Measurements from ENCODE around the gene HS3ST5.
A peak's percentile ranks its signal among the peaks of the same experiment; 100 is the strongest.
"Not testable (repeated sequence)": the region's sequence is repeated elsewhere in the genome, so short reads cannot be mapped to it uniquely, and the experiment has no call there.

HS3ST5 gene

DNA sequence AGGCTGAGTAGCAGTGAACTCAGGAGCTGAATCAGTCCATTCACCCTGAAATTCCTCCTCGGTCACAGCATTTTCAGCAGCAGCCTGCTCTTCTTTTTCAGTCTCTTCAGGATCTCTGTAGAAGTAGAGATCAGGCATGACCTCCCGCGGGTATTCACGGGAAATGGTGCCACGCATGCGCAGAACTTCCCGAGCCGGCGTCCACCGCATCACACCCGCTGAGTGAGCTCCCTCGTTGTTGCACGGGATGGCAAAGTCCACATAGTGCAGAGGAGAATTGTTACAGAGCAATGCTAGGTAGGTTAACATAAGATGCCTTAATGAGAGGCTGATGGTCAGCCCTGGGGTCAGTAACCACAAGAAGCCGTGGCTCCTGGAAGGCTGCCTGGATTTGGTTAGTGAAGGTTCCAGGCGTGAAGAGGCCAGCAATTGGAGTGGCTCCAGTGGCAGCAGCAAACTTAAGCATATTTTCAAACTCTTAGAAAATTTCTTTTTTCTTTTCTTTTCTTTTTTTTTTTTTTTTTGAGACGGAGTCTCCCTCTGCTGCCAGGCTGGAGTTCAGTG is 258.4 kb downstream of the HS3ST5 start:
- no peak for DNase-seq

- no peak for DNase-seq
These were observed 259.6 kb downstream of the HS3ST5 start for GRCh38 chr6:114083251-114083650.

- no peak for DNase-seq
These were observed 261.1 kb downstream of the HS3ST5 start for GRCh38 chr6:114081730-114082129.

- DNase-seq: no peak
These were observed 261.8 kb downstream of the HS3ST5 start for GRCh38 chr6:114080891-114081510.

- not testable (repeated sequence) for DNase-seq
These were observed 262.4 kb downstream of the HS3ST5 start for GRCh38 chr6:114080410-114080809.

- DNase-seq: no peak
These were observed 267.0 kb downstream of the HS3ST5 start for GRCh38 chr6:114075777-114076176.

DNA sequence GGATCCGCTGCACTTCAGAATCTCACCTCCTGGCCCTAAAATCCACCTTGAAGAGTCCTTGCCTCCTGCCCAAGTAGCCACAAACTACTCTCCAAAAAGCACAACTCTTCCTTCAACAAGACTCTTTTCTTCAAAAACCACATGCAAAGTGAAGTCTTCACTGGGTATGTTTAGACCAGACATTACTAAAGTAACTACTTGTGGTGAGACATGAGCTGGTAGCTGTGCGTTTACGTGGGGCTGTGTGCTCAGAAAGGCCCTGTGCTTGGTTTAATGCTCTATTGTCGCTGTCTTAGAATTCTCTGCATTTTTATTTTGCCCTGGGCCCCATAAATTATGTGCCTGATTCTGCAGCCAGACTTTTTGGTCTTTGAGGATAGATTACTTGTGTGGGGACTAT is 267.5 kb downstream of the HS3ST5 start:
- no peak for DNase-seq

DNA sequence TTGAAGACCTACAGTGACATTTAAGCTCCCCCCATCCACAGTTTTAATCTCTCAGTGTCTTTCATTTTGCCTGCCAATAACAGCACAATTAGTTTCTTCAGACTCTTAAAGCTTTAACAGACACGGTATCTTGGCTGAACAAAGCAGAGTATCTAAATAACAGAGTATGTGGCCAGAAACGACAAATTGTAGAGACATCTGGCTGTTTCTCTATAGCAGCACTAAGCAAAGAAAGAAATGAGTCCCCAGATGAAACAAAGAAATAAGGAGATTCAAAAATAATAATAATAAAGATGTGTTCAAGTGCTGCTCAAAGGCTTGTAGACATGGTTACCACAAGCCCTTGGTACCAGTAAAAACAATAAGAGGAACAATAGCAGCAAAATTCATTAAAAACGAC is 274.1 kb downstream of the HS3ST5 start:
- DNase-seq: no peak

GRCh38 chr6:114068116-114068515 is 274.7 kb downstream of the HS3ST5 start:
- DNase-seq: no peak

DNA sequence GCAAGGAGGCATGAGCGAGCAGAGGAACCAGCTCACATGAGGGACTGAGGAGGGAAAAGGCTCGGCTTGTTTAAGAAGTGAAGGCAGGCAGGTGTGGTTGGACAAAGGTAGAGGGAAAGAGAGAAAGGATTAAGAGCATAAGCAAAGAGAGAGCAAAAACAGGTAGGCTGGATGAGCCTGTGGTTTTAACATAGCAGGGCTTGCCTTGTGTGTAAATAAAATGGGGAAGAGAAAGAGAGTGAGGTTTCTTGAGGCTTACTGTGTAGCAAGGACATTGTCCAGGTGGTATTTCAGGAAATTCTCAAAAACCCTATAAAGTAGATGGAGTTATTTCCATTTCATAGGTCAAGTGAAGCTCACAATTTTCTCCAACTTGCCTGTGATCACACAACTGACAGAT is 278.0 kb downstream of the HS3ST5 start:
- no peak for DNase-seq

- no peak for DNase-seq
These were observed 278.9 kb downstream of the HS3ST5 start for GRCh38 chr6:114063956-114064355.

GRCh38 chr6:114062199-114062598 is 280.6 kb downstream of the HS3ST5 start:
- DNase-seq: no peak

DNA sequence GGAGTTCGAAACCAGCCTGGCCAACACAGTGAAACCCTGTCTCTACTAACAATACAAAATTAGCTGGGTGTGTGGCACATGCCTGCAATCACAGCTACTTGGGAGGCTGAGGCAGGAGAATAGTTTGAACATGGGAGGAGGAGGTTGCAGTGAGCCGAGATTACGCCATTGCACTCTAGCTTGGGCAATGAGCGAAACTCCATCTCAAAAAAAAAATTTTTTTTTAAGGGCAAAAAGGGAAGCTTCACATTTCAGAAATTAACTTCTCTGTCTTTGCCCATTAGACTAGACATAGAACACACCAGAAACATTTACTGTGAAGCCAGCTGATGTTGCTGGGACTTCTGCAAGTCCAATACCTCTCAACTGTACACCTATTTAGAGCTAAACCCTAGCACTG is 281.1 kb downstream of the HS3ST5 start:
- DNase-seq: no peak

- DNase-seq: no peak
These were observed 281.7 kb downstream of the HS3ST5 start for GRCh38 chr6:114061116-114061515.

- DNase-seq: no peak
These were observed 284.4 kb downstream of the HS3ST5 start for GRCh38 chr6:114058435-114058834.

DNA sequence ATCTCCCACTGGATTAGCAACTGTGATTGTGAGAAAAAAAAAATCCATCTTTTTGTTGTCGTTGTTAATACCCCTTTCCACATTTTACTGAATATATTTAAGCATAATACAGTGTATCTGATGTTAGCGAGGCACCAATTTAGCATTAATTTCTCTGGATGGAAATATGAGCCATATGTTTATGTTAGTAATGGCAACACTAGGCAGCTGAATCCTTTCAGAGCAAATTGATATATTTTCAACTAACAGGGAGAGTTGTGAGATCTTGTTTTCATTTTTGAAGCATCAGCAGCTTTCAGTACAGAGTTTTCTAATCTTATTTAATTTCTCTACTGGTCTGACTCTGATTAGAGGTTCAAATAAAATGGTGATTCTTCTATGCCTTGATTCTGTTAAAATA is 287.1 kb downstream of the HS3ST5 start:
- no peak for DNase-seq

GRCh38 chr6:114055349-114055748 is 287.5 kb downstream of the HS3ST5 start:
- DNase-seq: peak; percentile 80

DNA sequence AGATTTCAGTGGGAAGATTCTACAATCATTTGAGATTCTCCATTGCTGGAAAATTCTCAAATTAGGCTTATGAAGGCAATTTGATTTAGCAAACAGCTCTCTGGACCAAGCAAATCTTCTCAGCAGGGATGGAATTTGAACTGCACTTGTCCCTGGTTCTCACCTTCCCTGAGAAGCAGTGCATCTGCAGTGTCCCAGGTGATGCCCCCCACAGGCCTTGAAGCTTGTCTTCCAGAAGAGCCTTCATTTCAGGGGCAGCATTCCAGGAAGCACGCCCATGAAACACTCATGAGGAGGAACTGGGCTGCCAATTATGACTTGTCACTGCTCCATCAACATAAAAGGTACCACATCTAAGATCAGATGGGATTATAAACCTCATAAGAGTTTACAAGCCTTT is 289.0 kb downstream of the HS3ST5 start:
- no peak for DNase-seq

DNA sequence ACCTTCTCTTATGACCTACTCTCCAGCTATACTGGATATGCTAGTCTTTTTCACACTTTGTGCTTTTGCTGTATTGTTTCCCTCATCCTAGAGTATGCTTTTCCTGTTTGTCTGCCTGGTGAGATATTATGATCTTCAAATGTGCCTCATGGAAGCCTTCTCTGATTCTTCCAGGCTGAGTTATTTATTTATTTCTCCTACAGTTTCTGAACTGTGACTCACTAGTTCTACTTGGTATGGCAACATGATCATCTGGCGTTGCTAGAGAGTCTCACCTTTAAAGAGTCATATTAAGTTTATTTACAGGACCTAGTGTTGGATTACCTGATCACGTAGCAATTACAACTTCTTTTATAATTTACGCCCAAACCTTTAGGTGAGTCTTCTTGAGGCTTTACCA is 290.7 kb downstream of the HS3ST5 start:
- no peak for DNase-seq

DNA sequence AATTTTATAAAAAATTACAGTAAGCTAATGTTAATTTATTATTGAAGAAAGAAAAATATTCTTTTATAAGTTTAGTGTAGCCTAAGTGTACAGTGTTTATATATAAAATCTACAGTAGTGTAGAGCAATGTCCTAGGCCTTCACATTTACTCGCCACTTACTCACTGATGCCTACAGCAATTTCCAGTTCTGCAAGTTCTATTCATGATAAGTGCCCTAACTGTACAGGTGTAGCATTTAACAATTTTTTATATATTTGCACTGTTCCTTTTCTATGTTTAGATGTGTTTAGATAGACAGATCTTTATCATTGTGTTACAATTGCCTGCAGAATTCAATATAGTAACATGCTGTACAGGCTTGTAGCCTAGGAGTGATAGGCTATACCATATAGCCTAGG is 291.8 kb downstream of the HS3ST5 start:
- peak; percentile 6 for DNase-seq

DNA sequence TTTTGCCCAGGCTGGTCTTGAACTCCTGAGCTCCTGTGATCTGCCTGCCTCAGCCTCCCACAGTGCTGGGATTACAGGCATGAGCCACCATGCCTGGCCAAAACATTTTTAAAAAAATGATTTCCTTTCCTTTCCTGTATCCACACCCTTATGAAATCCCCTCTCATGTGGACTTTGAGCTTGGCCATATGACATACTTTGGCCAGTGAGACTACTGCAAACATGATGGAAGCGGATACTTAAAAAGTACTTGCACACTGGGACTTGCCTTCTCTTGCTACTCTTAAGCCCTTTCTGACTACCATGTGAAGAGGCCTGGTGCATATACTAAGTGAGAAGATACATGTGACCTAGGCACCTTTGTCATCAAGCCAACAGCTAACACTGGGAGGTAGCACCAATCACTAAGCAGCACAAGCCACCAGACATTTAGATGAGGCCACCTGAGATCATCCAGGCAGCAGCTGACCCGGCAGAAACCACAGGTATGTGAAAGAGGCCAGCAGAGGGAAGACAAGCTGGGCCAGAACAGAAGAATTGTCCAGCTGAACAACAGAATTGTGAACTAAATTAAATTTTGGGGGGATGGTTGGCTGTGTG is 293.4 kb downstream of the HS3ST5 start:
- DNase-seq: no peak

DNA sequence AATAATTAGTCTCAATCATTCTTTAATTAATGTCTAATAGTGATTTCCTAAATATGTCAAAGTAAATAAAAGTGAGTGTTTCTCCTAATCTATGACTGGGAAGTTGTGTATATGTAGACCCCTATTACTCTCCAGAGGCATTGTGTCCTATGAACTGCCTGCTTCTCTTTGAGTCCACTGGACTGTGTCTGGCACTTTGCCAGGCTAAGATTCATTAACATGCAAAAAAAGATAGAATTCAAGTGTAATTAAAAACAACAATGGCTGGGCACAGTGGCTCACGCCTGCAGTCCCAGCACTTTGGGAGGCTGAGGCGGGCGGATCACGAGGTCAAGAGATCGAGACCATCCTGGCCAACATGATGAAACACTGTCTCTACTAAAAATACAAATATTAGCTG is 298.3 kb downstream of the HS3ST5 start:
- DNase-seq: not testable (repeated sequence)

- no peak for DNase-seq
These were observed 300.4 kb downstream of the HS3ST5 start for GRCh38 chr6:114042267-114043016.

GRCh38 chr6:114040871-114041270 is 302.0 kb downstream of the HS3ST5 start:
- DNase-seq: no peak
